DOHH2 (cell line): ENCODE measurements around the gene ARHGAP33.

Source experiments
- H3F3A ChIP-seq: fragments of 200-600 bp; sonication (generic), shearing (Covaris generic); 2 replicates; pipeline ENCODE4 v1.6.0; 2016; ENCODE audit warnings: antibody characterized with exemption, mild to moderate bottlenecking; ENCODE audit not compliant: control insufficient read depth, insufficient read depth
- H3K27ac ChIP-seq: fragments of 200-600 bp; sonication (generic); 2 replicates; pipeline ENCODE4 v1.5.1; 2014; ENCODE audit warnings: low read depth, mild to moderate bottlenecking, low read length, moderate library complexity
- H3K27me3 ChIP-seq: fragments of 200-600 bp; sonication (generic); 2 replicates; pipeline ENCODE4 v1.6.1; 2014; ENCODE audit warnings: mild to moderate bottlenecking, low read length, mixed read lengths; ENCODE audit not compliant: control insufficient read depth
- H3K36me3 ChIP-seq: fragments of 200-600 bp; sonication (generic); 2 replicates; pipeline ENCODE4 v1.6.1; 2014; ENCODE audit warnings: mild to moderate bottlenecking, low read length, moderate library complexity, mixed read lengths; ENCODE audit not compliant: control insufficient read depth
- H3K4me1 ChIP-seq: fragments of 200-600 bp; sonication (generic); 2 replicates; pipeline ENCODE4 v1.6.1; 2014; ENCODE audit warnings: mild to moderate bottlenecking, low read length, mixed read lengths; ENCODE audit not compliant: control insufficient read depth
- H3K4me2 ChIP-seq: fragments of 200-600 bp; sonication (generic); 2 replicates; pipeline ENCODE4 v1.6.0; 2014; ENCODE audit warnings: mild to moderate bottlenecking, low read length, moderate library complexity
- H3K4me3 ChIP-seq: fragments of 200-600 bp; sonication (generic); 2 replicates; pipeline ENCODE4 v1.5.1; 2014; ENCODE audit warnings: mild to moderate bottlenecking, low read length, mixed read lengths
- H3K79me2 ChIP-seq: fragments of 200-600 bp; sonication (generic); 2 replicates; pipeline ENCODE4 v1.6.1; 2014; ENCODE audit warnings: mild to moderate bottlenecking, low read length, mixed read lengths; ENCODE audit not compliant: control insufficient read depth
- H3K9me2 ChIP-seq: fragments of 200-600 bp; sonication (generic); replicated peaks from 2 replicates; pipeline ENCODE4 v1.6.1; 2014; ENCODE audit warnings: mild to moderate bottlenecking, low read length, mixed read lengths; ENCODE audit not compliant: control insufficient read depth
- H3K9me3 ChIP-seq: fragments of 200-600 bp; sonication (generic); 2 replicates; pipeline ENCODE4 v1.6.1; 2014; ENCODE audit warnings: antibody characterized with exemption, low read length, mixed read lengths; ENCODE audit not compliant: control insufficient read depth, insufficient read depth
- H4K20me1 ChIP-seq: fragments of 200-600 bp; sonication (generic); 2 replicates; pipeline ENCODE4 v1.6.0; 2014; ENCODE audit warnings: low read depth, mild to moderate bottlenecking, antibody characterized with exemption, low read length, moderate library complexity; ENCODE audit not compliant: control insufficient read depth, insufficient read depth
- CTCF ChIP-seq: fragments of 200-600 bp; sonication (generic); IDR thresholded peaks from one replicate; pipeline ENCODE4 v1.5.1; 2014; ENCODE audit warnings: antibody characterized with exemption, mild to moderate bottlenecking, low read depth, low read length; ENCODE audit not compliant: poor library complexity, severe bottlenecking
- EZH2phosphoT487 ChIP-seq: fragments of 200-600 bp; sonication (generic); IDR thresholded peaks from 2 replicates; pipeline ENCODE4 v1.6.1; 2017; ENCODE audit warnings: borderline replicate concordance, mild to moderate bottlenecking, antibody characterized with exemption, low read length, moderate library complexity, mixed read lengths

The ARHGAP33 gene

GRCh38 chr19:35741203-35741515, 34.2 kb upstream of the ARHGAP33 start:
- H4K20me1 ChIP-seq: no peaks in the 10 kb centered on the region
- H3K79me2 ChIP-seq: peaks cover 6% of the 10 kb centered on the region
- peaks cover 5% of the 10 kb centered on the region; the same call in 1 of the 2 replicates for H3K9me3 ChIP-seq
- no peaks in the 10 kb centered on the region for H3K27me3 ChIP-seq
- peaks cover 37% of the 10 kb centered on the region for H3K36me3 ChIP-seq
- H3K27ac ChIP-seq: peak overlapping the region; percentile 67
- H3K4me1 ChIP-seq: peaks cover 53% of the 10 kb centered on the region
- H3F3A ChIP-seq: peaks cover 15% of the 10 kb centered on the region
- H3K9me2 ChIP-seq: no peaks in the 10 kb centered on the region
- peak overlapping the region; percentile 95 for H3K4me2 ChIP-seq
- H3K4me3 ChIP-seq: peak overlapping the region; percentile 87
- TF ChIP-seq CTCF (peak; percentile 19), EZH2phosphoT487 (no peak)

GRCh38 chr19:35742121-35742724, 33.1 kb upstream of the ARHGAP33 start, which contains the start of gene IGFLR1:
Gene IGFLR1 (minus strand): TSS chr19:35742452. CDS start chr19:35741180, 1,272 bp downstream.
- no peaks in the 10 kb centered on the region for H3K27me3 ChIP-seq
- no peaks in the 10 kb centered on the region for H4K20me1 ChIP-seq
- H3K79me2 ChIP-seq: peaks cover 10% of the 10 kb centered on the region
- peaks cover 27% of the 10 kb centered on the region for H3K36me3 ChIP-seq
- peak within 1 kb of the TSS; percentile 95 for H3K4me2 ChIP-seq
- H3F3A ChIP-seq: peaks cover 9% of the 10 kb centered on the region
- no peak within 1 kb of the TSS; the same call in 1 of the 2 replicates for H3K27ac ChIP-seq
- peaks cover 5% of the 10 kb centered on the region; the same call in 1 of the 2 replicates for H3K9me3 ChIP-seq
- peak within 1 kb of the TSS; percentile 87; the same call in 1 of the 2 replicates for H3K4me3 ChIP-seq
- no peaks in the 10 kb centered on the region for H3K9me2 ChIP-seq
- TF ChIP-seq CTCF: no peak
- TF ChIP-seq EZH2phosphoT487: no peak
- peaks cover 47% of the 10 kb centered on the region for H3K4me1 ChIP-seq

GRCh38 chr19:35743640-35744429, 31.5 kb upstream of the ARHGAP33 start:
- Histone ChIP-seq H4K20me1 (no peaks in the 10 kb centered on the region), H3K27ac (no peak overlapping the region), H3K9me2 (no peaks in the 10 kb centered on the region), H3K36me3 (peaks cover 12% of the 10 kb centered on the region), H3K4me2 (peak overlapping the region; percentile 77), H3K4me1 (peaks cover 47% of the 10 kb centered on the region), H3K79me2 (peaks cover 10% of the 10 kb centered on the region), H3K9me3 (peaks cover 5% of the 10 kb centered on the region; the same call in 1 of the 2 replicates), H3F3A (peaks cover 2% of the 10 kb centered on the region), H3K27me3 (no peaks in the 10 kb centered on the region), H3K4me3 (peak overlapping the region; percentile 92)
- TF ChIP-seq CTCF (no peak), EZH2phosphoT487 (no peak)
